ENCODE measurements around the gene DIP2B.

DNA sequence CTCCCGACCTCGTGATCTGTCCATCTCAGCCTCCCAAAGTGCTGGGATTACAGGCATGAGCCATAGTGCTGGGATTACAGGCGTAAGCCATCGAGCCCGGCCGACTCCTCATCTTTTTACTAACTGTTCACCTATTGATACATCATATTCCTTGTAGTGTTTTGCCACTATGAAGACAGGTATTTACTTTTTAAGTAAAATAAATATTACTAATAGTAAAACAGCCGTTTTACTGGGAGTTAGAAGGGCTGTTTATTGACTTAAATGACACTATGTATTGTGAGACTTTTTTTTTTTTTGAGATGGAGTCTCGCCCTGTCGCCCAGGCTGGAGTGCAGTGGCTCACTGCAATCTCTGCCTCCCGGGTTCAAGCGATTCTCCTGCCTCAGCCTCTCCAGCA lies 51.5 kb downstream of the DIP2B start:
- TF ChIP-seq POLR2A (IDR thresholded peaks at IDR 0.05) = no peak
- TF ChIP-seq CTCF (IDR thresholded peaks at IDR 0.05) = no peak

Data from upper lobe of left lung (tissue), 4 donors.